Natural killer cell (primary cell): ENCODE data around the gene TTC7B. TPM values are rescaled to one million over a fixed set of nuclear protein-coding genes. Genes with fewer than 3 reads are reported as not detected.

Experiments
- ATAC-seq, 3 donors: fragments of 150-1000 bp in 2 of 3; fragments of 200-7000 bp in 1 of 3; cut with Tn5 transposase; 1 replicate in 1 of 3; 2 replicates in 2 of 3; pipeline ENCODE4 v1.10.0; 2021; ENCODE audit warnings: mild to moderate bottlenecking in 2 of 3, moderate library complexity in 2 of 3
- DNase-seq, 2 donors: peaks; one replicate each; pipeline versions ENCODE4 v3.0.0 to v3.0.0-alpha.2; 2013 to 2021; ENCODE audit warnings: mixed read lengths in 1 of 2
- H3K27ac ChIP-seq: one replicate; pipeline ENCODE4 v1.5.1; 2013; ENCODE audit warnings: mild to moderate bottlenecking, low read length
- H3K27me3 ChIP-seq: one replicate; pipeline ENCODE4 v1.6.1; 2013; ENCODE audit warnings: low read length; ENCODE audit not compliant: control insufficient read depth, insufficient read depth
- H3K36me3 ChIP-seq: one replicate; pipeline ENCODE4 v1.6.1; 2013; ENCODE audit warnings: low read length; ENCODE audit not compliant: control insufficient read depth, insufficient read depth
- H3K4me1 ChIP-seq: one replicate; pipeline ENCODE4 v1.6.1; 2013; ENCODE audit warnings: low read length; ENCODE audit not compliant: control insufficient read depth, insufficient read depth
- H3K4me3 ChIP-seq: one replicate; pipeline ENCODE4 v1.5.1; 2013; ENCODE audit warnings: low read length
- H3K9me3 ChIP-seq: one replicate; pipeline ENCODE4 v1.6.1; 2013; ENCODE audit warnings: low read length; ENCODE audit not compliant: control insufficient read depth, insufficient read depth
- H3K27ac Mint-ChIP-seq, 2 donors: one replicate each; pipeline ENCODE4 v1.8.0; 2022; ENCODE audit warnings: mild to moderate bottlenecking in 2 of 2, mixed read lengths in 2 of 2, moderate library complexity in 1 of 2
- H3K27me3 Mint-ChIP-seq, 2 donors: one replicate each; pipeline ENCODE4 v1.8.0; 2022; ENCODE audit warnings: low read depth in 2 of 2, mixed read lengths in 2 of 2
- H3K36me3 Mint-ChIP-seq: one replicate; pipeline ENCODE4 v1.8.0; 2022; ENCODE audit warnings: mixed read lengths
- H3K4me1 Mint-ChIP-seq, 2 donors: one replicate each; pipeline ENCODE4 v1.8.0; 2022; ENCODE audit warnings: mixed read lengths in 2 of 2
- H3K4me3 Mint-ChIP-seq: one replicate; pipeline ENCODE4 v1.8.0; 2022; ENCODE audit warnings: mild to moderate bottlenecking, moderate library complexity, mixed read lengths
- H3K9me3 Mint-ChIP-seq, 2 donors: one replicate each; pipeline ENCODE4 v1.8.0; 2022; ENCODE audit warnings: mixed read lengths in 2 of 2
- CTCF ChIP-seq: fragments of 200-600 bp; IDR thresholded peaks from one replicate; pipeline ENCODE4 v1.8.0; 2022; ENCODE audit warnings: antibody characterized with exemption
- WGBS: methylation state at CpG from one replicate; pipeline ENCODE4 v1.1.7; 2013; ENCODE audit warnings: missing lambda C conversion rate; ENCODE audit not compliant: insufficient coverage; 5-methylcytosine and 5-hydroxymethylcytosine counted together
- intact Hi-C: fragments of 100-400 bp; cut with micrococcal nuclease; formaldehyde crosslinking; loops from one replicate; pipeline ENCODE4 v1.14.2; 2022
- total RNA-seq, 4 donors: library from RNA; stranded (reverse); fragments of 120-200 nt in 1 of 4; gene quantifications; one replicate each; pipeline versions ENCODE4 v1.2.3 to v1.2.4, GENCODE V29; 2013 to 2022

The TTC7B gene
- total RNA-seq, 3 donors from 2014 or later (not counting 1 experiment from before 2014, with no cell fraction given): 1.7 to 17.2 (median 5.9) TPM

GRCh38 chr14:90561920-90562319 is 254.3 kb downstream of the TTC7B start:
- H3K27ac ChIP-seq: no peak overlapping the region
- Mint-ChIP-seq H3K27ac (no peak overlapping the region), H3K4me3 (no peak overlapping the region), H3K9me3 (no peaks in the 10 kb centered on the region), H3K36me3 (no peaks in the 10 kb centered on the region), H3K4me1 (no peaks in the 10 kb centered on the region), H3K27me3 (no peaks in the 10 kb centered on the region)
- H3K27me3 ChIP-seq: no peaks in the 10 kb centered on the region
- TF ChIP-seq CTCF: no peak
- no peaks in the 10 kb centered on the region for H3K36me3 ChIP-seq
- H3K4me1 ChIP-seq: no peaks in the 10 kb centered on the region
- 78% methylated on average over 7 of the region's 7 CpGs for WGBS
- no peak for ATAC-seq
- no peak overlapping the region for H3K4me3 ChIP-seq
- no peak for DNase-seq
- H3K9me3 ChIP-seq: no peaks in the 10 kb centered on the region
- intact Hi-C loops: no loop called here

GRCh38 chr14:90560991-90561390 is 255.2 kb downstream of the TTC7B start:
- no peaks in the 10 kb centered on the region for H3K27me3 ChIP-seq
- no peak overlapping the region for H3K27ac ChIP-seq
- H3K36me3 ChIP-seq: no peaks in the 10 kb centered on the region
- no peaks in the 10 kb centered on the region for H3K9me3 ChIP-seq
- Mint-ChIP-seq H3K9me3 (no peaks in the 10 kb centered on the region), H3K36me3 (no peaks in the 10 kb centered on the region), H3K27ac (no peak overlapping the region), H3K27me3 (no peaks in the 10 kb centered on the region), H3K4me3 (no peak overlapping the region), H3K4me1 (no peaks in the 10 kb centered on the region)
- no peaks in the 10 kb centered on the region for H3K4me1 ChIP-seq
- no peak for ATAC-seq
- 93% methylated on average over 10 of the region's 10 CpGs for WGBS
- no peak for DNase-seq
- H3K4me3 ChIP-seq: no peak overlapping the region
- intact Hi-C loops: no loop called here
- no peak for TF ChIP-seq CTCF

GRCh38 chr14:90560558-90560957 is 255.7 kb downstream of the TTC7B start:
- WGBS: 65% methylated on average over 4 of the region's 4 CpGs
- no peaks in the 10 kb centered on the region for H3K36me3 ChIP-seq
- H3K9me3 Mint-ChIP-seq: no peaks in the 10 kb centered on the region
- no peaks in the 10 kb centered on the region for H3K4me1 ChIP-seq
- H3K9me3 ChIP-seq: no peaks in the 10 kb centered on the region
- H3K27ac Mint-ChIP-seq: no peak overlapping the region
- H3K4me1 Mint-ChIP-seq: no peaks in the 10 kb centered on the region
- ATAC-seq: no peak
- H3K4me3 ChIP-seq: no peak overlapping the region
- no peaks in the 10 kb centered on the region for H3K27me3 ChIP-seq
- no peak overlapping the region for H3K4me3 Mint-ChIP-seq
- no peak for DNase-seq
- intact Hi-C loops: no loop called here
- no peak overlapping the region for H3K27ac ChIP-seq
- H3K27me3 Mint-ChIP-seq: no peaks in the 10 kb centered on the region
- no peak for TF ChIP-seq CTCF
- no peaks in the 10 kb centered on the region for H3K36me3 Mint-ChIP-seq

GRCh38 chr14:90559811-90560492 is 256.3 kb downstream of the TTC7B start:
- ATAC-seq (no peak), DNase-seq (no peak)
- H3K27ac Mint-ChIP-seq: no peak overlapping the region
- H3K9me3 Mint-ChIP-seq: no peaks in the 10 kb centered on the region
- H3K9me3 ChIP-seq: no peaks in the 10 kb centered on the region
- no peak overlapping the region for H3K27ac ChIP-seq
- 92% methylated on average over 16 of the region's 16 CpGs for WGBS
- no peak overlapping the region for H3K4me3 Mint-ChIP-seq
- H3K36me3 ChIP-seq: no peaks in the 10 kb centered on the region
- H3K36me3 Mint-ChIP-seq: no peaks in the 10 kb centered on the region
- H3K27me3 Mint-ChIP-seq: no peaks in the 10 kb centered on the region
- H3K4me1 ChIP-seq: no peaks in the 10 kb centered on the region
- no peaks in the 10 kb centered on the region for H3K4me1 Mint-ChIP-seq
- no peak overlapping the region for H3K4me3 ChIP-seq
- TF ChIP-seq CTCF: no peak
- intact Hi-C loops: no loop called here
- no peaks in the 10 kb centered on the region for H3K27me3 ChIP-seq
